AG09309 (cell line): ENCODE measurements around the gene GNG4.
"Not testable (repeated sequence)": the region's sequence is repeated elsewhere in the genome, so short reads cannot be mapped to it uniquely, and the experiment has no call there.

Experiments used
- DNase-seq: peaks from one replicate; pipeline ENCODE4 v3.0.0-alpha.2; 2010; ENCODE audit warnings: low read depth
- H3K4me3 ChIP-seq: 2 replicates; pipeline ENCODE4 v1.5.1; 2011; ENCODE audit warnings: mild to moderate bottlenecking, low read depth, low read length, moderate library complexity; ENCODE audit not compliant: control insufficient read depth
- TF ChIP-seq, protein P1 (sequence below): IDR thresholded peaks from 2 replicates; pipeline ENCODE4 v1.5.1; 2011; ENCODE audit warnings: mild to moderate bottlenecking, low read depth, low read length, inconsistent platforms; ENCODE audit not compliant: insufficient read depth, control insufficient read depth; ENCODE audit errors: missing control alignments

The GNG4 gene

DNA sequence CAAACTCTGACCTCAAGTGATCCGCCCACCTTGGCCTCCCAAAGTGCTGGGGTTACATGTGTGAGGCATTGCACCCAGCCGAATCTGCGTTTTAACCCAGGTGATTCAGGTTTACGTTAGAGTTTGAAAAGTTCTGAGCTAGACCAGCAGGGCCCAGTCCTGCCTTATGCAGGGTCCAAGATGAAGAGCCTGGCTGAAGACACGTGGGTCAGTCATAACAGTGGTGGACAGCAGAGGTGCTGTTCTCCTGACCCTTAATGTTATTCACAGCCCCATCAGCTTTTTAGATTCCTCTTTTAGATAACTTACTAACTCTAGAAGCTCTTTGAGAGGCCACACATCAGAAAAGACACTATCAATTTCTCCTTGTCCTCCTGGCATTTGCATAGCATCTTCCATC lies 50.0 kb downstream of the GNG4 start:
- no peak for DNase-seq
- H3K4me3 ChIP-seq: no peak overlapping the region
- TF ChIP-seq, protein P1, sequence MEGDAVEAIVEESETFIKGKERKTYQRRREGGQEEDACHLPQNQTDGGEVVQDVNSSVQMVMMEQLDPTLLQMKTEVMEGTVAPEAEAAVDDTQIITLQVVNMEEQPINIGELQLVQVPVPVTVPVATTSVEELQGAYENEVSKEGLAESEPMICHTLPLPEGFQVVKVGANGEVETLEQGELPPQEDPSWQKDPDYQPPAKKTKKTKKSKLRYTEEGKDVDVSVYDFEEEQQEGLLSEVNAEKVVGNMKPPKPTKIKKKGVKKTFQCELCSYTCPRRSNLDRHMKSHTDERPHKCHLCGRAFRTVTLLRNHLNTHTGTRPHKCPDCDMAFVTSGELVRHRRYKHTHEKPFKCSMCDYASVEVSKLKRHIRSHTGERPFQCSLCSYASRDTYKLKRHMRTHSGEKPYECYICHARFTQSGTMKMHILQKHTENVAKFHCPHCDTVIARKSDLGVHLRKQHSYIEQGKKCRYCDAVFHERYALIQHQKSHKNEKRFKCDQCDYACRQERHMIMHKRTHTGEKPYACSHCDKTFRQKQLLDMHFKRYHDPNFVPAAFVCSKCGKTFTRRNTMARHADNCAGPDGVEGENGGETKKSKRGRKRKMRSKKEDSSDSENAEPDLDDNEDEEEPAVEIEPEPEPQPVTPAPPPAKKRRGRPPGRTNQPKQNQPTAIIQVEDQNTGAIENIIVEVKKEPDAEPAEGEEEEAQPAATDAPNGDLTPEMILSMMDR: no peak

DNA sequence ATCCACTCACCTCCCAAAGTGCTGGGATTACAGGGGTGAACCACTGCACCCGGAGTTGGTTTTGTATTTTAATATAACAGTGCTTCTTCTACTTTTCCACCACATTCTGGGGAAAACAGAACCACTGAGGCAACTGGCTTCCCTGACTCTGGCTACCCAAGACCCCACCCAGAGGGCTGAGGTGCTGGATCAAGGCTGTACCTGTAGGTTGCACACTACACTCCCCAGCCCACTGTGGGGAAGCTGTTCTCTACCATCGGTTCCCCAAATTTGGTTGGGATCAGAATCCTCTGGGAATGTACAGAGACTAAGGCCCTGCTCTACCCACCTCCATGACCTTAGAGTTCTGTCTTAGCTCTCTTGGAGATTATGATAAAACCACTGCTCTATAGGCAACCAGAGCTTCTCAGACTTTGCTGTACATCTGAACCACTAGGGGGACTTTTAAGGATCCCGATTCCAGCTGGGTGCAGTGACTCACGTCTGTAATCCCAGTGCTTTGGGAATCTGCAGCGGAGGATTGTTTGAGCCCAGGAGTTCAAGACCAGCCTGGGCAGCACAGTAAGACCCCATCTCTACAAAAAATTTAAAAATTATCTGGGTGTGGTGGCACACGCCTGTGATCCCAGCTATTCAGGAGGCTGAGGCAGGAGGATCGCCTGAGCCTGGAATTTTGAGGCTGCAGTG lies 51.6 kb downstream of the GNG4 start:
- peak; percentile 13 for DNase-seq
- TF ChIP-seq, protein P1: peak; percentile 61
- H3K4me3 ChIP-seq: no peak overlapping the region

DNA sequence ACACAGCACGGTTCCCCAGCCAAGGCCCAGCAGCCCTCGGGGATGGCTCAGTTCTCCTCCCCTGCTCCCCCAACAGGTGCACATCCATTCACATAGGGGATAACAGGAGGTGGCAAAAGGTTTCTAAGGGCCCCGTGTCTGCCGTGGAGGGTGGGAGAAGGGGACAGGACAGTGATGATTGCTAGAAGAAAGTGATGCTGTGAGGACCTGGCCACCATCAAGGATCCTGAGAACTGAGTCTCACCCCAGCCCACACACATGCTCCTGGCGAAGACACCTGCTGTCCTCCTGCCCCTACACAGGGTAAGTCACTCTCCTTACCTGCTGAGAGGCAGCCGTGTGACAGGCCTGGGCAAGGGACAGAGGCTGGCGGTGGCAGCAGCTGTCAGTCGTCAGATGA lies 54.5 kb downstream of the GNG4 start:
- TF ChIP-seq, protein P1: no peak
- no peak for DNase-seq
- H3K4me3 ChIP-seq: no peak overlapping the region

DNA sequence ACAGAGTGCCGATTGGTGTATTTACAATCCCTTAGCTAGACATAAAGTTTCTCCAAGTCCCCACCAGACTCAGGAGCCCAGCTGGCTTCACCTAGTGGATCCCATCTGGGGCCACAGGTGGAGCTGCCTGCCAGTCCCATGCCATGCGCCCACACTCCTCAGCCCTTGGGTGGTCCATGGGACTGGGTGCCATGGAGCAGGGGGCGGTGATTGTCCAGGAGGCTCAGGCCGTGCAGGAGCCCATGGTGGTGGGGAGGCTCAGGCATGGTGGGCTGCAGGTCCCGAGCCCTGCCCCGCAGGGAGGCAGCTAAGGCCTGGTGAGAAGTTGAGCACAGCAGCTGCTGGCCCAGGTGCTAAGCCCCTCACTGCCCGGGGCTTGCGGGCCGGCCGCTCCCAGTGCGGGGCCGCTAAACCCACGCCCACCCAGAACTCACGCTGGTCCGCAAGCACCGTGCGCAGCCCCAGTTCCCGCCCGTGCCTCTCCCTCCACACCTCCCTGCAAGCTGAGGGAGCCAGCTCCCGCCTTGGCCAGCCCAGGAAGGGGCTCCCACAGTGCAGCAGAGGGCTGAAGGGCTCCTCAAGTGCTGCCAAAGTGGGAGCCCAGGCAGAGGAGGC lies 55.2 kb downstream of the GNG4 start:
- H3K4me3 ChIP-seq, DNase-seq: not testable (repeated sequence)

DNA sequence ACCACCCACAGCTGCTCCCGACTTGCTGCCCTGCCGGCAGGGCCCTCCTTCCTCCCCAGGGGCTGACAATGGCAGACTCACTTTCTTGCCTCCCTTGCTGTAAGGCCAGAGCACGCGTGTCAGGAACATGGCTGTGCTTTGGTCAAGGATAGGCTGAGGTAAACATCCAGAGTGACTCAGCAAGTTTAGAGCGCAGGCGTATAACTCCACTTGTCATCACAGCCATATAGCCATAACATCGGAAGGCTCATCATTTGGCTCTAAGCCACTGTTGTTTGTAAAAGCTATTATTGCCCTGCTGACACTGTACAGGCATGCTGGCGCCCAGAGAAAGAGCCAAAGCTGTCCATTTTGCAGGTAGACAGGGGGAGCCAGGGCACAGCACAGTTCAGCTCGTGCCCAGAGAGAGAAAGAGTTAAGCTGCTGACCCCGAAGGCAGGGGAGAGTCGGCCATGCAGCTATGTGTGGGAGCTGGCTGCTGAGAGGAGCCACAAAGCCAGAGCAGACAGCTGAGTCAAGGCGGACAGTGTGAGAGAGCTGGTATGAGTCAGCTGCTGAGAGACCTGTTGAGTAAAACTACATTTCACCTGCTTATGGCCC lies 60.6 kb downstream of the GNG4 start:
- TF ChIP-seq, protein P1: peak; percentile 2
- no peak overlapping the region for H3K4me3 ChIP-seq
- peak; percentile 20 for DNase-seq

DNA sequence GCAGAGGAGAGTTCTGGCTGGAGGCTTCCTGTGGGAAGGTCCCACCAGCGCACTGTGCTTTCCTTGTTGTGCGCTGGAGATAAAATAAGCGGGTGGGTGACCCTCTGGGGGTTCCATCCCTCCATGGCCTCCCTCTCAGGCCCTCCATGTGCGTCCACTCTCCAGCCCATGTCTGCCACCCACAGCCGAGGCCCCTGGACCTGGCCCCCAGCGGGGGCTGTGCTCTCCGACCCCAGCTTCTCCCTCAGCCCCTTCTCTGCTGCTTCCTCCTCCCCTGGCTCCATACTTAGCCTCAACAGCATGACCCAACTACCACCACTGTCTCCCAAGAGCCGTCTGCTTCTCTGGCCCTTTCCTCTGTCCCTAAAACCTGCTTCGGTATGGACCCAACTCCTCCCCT lies 61.4 kb downstream of the GNG4 start:
- TF ChIP-seq, protein P1: no peak
- no peak overlapping the region for H3K4me3 ChIP-seq
- DNase-seq: no peak

DNA sequence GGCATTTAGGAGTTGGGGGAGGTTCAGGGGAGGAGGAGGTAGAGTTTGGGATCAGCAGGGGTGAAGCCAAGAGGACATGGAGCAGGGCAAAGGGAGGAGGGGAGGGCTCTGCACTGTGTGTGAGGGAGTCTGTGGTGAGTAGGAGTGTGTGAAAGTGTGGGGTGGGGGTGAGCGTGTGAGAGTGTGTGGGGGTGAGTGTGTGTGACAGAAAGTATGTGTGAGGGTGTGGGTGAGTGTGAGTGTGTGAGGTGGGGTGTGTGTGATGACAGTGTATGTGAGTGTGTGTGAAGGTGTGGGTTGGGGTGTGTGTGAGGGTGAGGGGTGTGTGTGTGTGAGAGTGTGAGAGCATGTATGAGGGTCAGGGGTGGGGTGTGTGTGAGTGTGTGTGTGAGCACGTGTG lies 62.6 kb downstream of the GNG4 start:
- DNase-seq: no peak
- TF ChIP-seq, protein P1: no peak
- no peak overlapping the region for H3K4me3 ChIP-seq
